C4-2B (cell line): Measurements from ENCODE around the gene TANC1.
A peak's percentile ranks its signal among the peaks of the same experiment; 100 is the strongest.

Experiments
- H3K27ac ChIP-seq: fragments of 450-650 bp; 2 replicates; pipeline ENCODE4 v1.5.1; 2017
- CTCF ChIP-seq: fragments of 450-650 bp; conservative IDR thresholded peaks from 2 replicates; pipeline ENCODE4 v1.5.1; 2017; ENCODE audit warnings: mild to moderate bottlenecking
- ZFX ChIP-seq: fragments of 450-650 bp; IDR thresholded peaks from 2 replicates; pipeline ENCODE4 v1.6.1; 2017

TANC1 gene

DNA sequence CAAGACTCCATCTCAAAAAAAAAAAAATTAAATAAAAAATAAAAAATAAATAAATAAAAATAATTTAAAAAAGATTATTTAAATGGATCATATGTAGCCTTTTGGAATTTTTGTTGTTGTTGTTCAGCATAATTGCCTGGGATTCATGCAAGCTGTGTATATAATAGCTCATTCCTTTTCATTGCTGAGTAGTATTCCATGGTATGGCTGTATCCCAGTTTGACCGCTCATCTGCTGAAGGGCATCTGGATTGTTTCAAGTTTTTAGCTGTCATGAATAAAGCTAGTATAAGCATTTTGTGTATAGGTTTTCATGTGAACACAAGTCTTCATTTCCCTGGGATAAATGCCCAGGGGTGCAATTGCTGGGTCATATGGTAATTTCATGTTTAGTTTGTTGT lies 6.4 kb upstream of the TANC1 start:
- TF ChIP-seq ZFX (no peak), CTCF (no peak)
- no peak overlapping the region for H3K27ac ChIP-seq

DNA sequence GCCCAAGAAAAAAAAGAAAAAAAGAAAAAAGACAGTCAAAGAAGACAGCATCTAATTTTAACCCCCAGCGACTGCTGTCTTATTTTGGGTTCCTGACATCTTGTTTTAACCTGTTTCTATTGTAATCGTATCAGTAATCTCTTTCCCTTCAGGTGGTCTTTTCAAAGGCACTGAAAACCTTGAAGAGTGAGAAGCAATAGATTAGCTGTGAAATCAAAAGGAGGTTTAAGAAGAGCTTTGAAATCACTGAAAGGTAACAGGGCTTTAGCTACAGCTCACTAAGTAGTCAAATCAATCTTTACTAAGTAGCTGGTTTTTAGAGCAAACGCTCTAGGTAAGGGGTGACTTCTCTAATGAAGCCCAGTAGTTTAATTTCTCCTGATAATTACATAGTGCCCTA lies 5.4 kb upstream of the TANC1 start:
- TF ChIP-seq CTCF: no peak
- TF ChIP-seq ZFX: no peak
- no peak overlapping the region for H3K27ac ChIP-seq

- TF ChIP-seq ZFX (no peak), CTCF (no peak)
- H3K27ac ChIP-seq: no peak overlapping the region
Observed at GRCh38 chr2:158965107-158965506, 3.3 kb upstream of the TANC1 start.

- H3K27ac ChIP-seq: no peak overlapping the region
- TF ChIP-seq ZFX: no peak
- TF ChIP-seq CTCF: no peak
Observed at GRCh38 chr2:158965641-158966040, 2.8 kb upstream of the TANC1 start.

DNA sequence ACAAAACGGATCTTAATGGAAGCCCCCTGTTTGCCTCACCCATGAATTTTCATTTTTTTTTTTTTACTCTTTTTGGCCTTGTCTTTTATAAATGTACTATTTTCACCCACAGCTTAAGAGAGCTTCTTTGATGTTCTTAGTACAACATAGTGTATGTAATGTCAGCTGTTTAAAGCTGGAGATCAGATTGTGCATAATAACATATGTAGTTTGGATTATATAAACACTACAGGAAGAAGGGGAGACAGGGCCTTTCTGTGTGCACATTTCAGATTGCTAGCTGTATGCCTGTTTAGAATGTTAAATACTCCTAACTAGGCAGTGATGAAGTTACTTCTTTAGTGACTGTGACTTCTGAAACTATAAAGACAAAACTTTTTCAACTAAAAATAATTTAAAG lies 2.1 kb upstream of the TANC1 start:
- TF ChIP-seq ZFX: no peak
- no peak overlapping the region for H3K27ac ChIP-seq

DNA sequence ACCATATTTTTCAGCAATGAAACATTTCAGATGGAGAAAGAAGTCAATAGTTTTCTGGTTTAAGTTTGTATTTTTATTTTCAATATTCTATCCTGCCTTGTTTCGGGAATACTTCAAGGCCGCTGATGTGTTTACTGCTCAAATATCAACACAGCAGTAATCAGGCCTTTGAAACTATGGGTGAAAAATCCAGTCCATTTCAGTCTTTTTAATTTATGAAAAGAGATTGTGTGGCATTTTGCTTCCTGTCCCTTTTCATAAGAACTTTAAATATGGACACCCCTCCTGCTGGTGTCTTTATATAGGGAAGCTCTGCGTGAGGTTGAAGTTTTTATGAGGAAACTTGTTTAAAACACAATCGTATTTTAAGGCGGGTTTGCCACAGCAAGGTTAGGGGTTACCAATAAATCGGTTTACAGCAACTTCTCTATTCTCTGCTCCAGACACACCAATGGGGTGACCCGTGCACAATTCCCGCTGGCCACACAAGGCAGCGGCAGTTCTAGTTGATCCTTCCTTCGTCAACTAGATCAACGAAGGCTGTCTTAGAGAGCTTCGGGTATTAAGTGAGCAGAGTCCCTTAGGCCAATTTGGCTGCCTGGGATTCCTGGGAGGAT lies 1.2 kb upstream of the TANC1 start:
- TF ChIP-seq CTCF (no peak), ZFX (no peak)
- peak overlapping the region; percentile 100 for H3K27ac ChIP-seq

DNA sequence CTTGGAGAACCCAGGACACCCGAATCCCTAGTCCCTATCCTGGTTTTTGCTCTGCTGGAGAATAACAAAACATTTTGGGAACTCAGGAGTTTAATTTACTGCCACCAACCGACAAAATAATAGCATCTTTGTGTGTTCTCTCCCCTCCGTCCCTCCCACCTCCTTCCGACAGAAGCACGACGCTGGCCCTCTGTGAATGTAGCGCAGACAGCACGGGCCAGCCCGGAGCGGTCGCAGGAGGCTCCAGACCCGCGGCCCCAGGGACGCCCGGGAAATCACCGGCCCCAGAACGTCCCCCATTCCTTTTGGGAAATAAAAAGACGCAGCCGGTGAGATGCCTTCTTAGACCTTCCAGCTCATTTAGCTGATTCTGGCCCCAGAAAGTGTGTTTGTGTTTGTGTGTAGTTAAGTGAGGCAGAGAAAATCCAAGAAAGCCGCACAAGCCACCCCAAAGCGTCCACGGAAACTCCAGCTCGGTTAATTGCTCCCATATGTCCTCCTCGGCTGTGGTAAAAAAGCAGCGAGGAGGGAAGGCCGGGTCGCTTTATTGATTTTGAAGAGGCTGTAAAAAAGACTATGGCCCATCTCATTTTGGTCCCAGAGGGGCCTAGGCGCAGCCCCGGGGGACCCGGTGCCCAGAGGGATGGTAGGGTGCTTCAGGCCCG lies 577 bp upstream of the TANC1 start:
- no peak for TF ChIP-seq ZFX
- TF ChIP-seq CTCF: no peak
- peak overlapping the region; percentile 100 for H3K27ac ChIP-seq
